ENCODE measurements around the gene MTHFD2L. TPM values are rescaled to one million over a fixed set of nuclear protein-coding genes. Genes with fewer than 3 reads are reported as not detected.

The MTHFD2L gene
- total RNA-seq, 1 experiment from 2014 or later = 11.6 TPM

GRCh38 chr4:74218201-74218600 is 60.3 kb downstream of the MTHFD2L start:
- Histone ChIP-seq H3K36me3 (ENCODE audit: control insufficient read depth, insufficient read depth, low read length) (no peaks in the 10 kb centered on the region), H3K27me3 (replicated peaks; ENCODE audit: control insufficient read depth, insufficient read depth, low read length) (no peaks in the 10 kb centered on the region), H3K4me3 (ENCODE audit: low read depth, low read length) (no peak overlapping the region), H3K4me1 (peaks cover 25% of the 10 kb centered on the region), H3K9me3 (no peaks in the 10 kb centered on the region)
- Mint-ChIP-seq H3K9me3 (ENCODE audit: unreplicated experiment) (peaks cover 11% of the 10 kb centered on the region), H3K27me3 (ENCODE audit: insufficient read depth, unreplicated experiment) (no peaks in the 10 kb centered on the region), H3K36me3 (ENCODE audit: insufficient read depth, unreplicated experiment) (peaks cover 6% of the 10 kb centered on the region), H3K27ac (ENCODE audit: unreplicated experiment) (no peak overlapping the region), H3K4me1 (ENCODE audit: low read depth, unreplicated experiment) (peaks cover 22% of the 10 kb centered on the region), H3K4me3 (ENCODE audit: unreplicated experiment) (no peak overlapping the region)
- DNase-seq = no peak
- BruUV-seq (replicated peaks) = no TSS peak
- CTCF ChIA-PET = no interaction called here
- intact Hi-C loops (cut with micrococcal nuclease; ENCODE audit: unreplicated experiment) = no loop called here
- no peak for TF ChIP-seq CTCF (IDR thresholded peaks at IDR 0.05; ENCODE audit: insufficient read depth in 1 of 2, low read depth in 1 of 2, low read length in 1 of 2, severe bottlenecking in 1 of 2, unreplicated experiment in 1 of 2)
- POLR2A ChIA-PET = no interaction called here

- Histone ChIP-seq H3K36me3 (ENCODE audit: control insufficient read depth, insufficient read depth, low read length) (no peaks in the 10 kb centered on the region), H3K4me3 (ENCODE audit: low read depth, low read length) (no peak overlapping the region), H3K9me3 (no peaks in the 10 kb centered on the region), H3K27me3 (replicated peaks; ENCODE audit: control insufficient read depth, insufficient read depth, low read length) (no peaks in the 10 kb centered on the region), H3K4me1 (peaks cover 15% of the 10 kb centered on the region)
- no TSS peak for BruUV-seq (replicated peaks)
- Mint-ChIP-seq H3K36me3 (ENCODE audit: insufficient read depth, unreplicated experiment) (no peaks in the 10 kb centered on the region), H3K27ac (ENCODE audit: unreplicated experiment) (no peak overlapping the region), H3K4me3 (ENCODE audit: unreplicated experiment) (no peak overlapping the region), H3K27me3 (ENCODE audit: insufficient read depth, unreplicated experiment) (no peaks in the 10 kb centered on the region), H3K4me1 (ENCODE audit: low read depth, unreplicated experiment) (peaks cover 12% of the 10 kb centered on the region), H3K9me3 (ENCODE audit: unreplicated experiment) (peaks cover under 1% of the 10 kb centered on the region)
- ChIA-PET CTCF (no interaction called here), POLR2A (interaction anchor here (0.5 kb wide), 1 partner anchor 22 kb away, joined by 8 read pairs; no protein-coding TSS in a partner anchor)
- no peak for DNase-seq
- TF ChIP-seq CTCF (IDR thresholded peaks at IDR 0.05; ENCODE audit: insufficient read depth in 1 of 2, low read depth in 1 of 2, low read length in 1 of 2, severe bottlenecking in 1 of 2, unreplicated experiment in 1 of 2) = no peak
- intact Hi-C loops (cut with micrococcal nuclease; ENCODE audit: unreplicated experiment) = no loop called here
These were observed 61.3 kb downstream of the MTHFD2L start for GRCh38 chr4:74219240-74219639.

GRCh38 chr4:74223098-74223497 is 65.2 kb downstream of the MTHFD2L start:
- 0 out of 2 replicates have a peak, but pooled peaks cover 5% of the 10 kb centered on the region for H3K4me1 ChIP-seq
- no peak for DNase-seq
- POLR2A ChIA-PET = no interaction called here
- Mint-ChIP-seq H3K9me3 (ENCODE audit: unreplicated experiment) (no peaks in the 10 kb centered on the region), H3K4me3 (ENCODE audit: unreplicated experiment) (no peak overlapping the region), H3K27ac (ENCODE audit: unreplicated experiment) (no peak overlapping the region), H3K4me1 (ENCODE audit: low read depth, unreplicated experiment) (peaks cover 7% of the 10 kb centered on the region), H3K36me3 (ENCODE audit: insufficient read depth, unreplicated experiment) (no peaks in the 10 kb centered on the region), H3K27me3 (ENCODE audit: insufficient read depth, unreplicated experiment) (no peaks in the 10 kb centered on the region)
- no peak overlapping the region for H3K4me3 ChIP-seq (ENCODE audit: low read depth, low read length)
- intact Hi-C loops (cut with micrococcal nuclease; ENCODE audit: unreplicated experiment) = no loop called here
- CTCF ChIA-PET = no interaction called here
- no peak for TF ChIP-seq CTCF (IDR thresholded peaks at IDR 0.05; ENCODE audit: insufficient read depth in 1 of 2, low read depth in 1 of 2, low read length in 1 of 2, severe bottlenecking in 1 of 2, unreplicated experiment in 1 of 2)
- no TSS peak for BruUV-seq (replicated peaks)
- H3K27me3 ChIP-seq (replicated peaks; ENCODE audit: control insufficient read depth, insufficient read depth, low read length) = no peaks in the 10 kb centered on the region
- H3K9me3 ChIP-seq = no peaks in the 10 kb centered on the region
- H3K36me3 ChIP-seq (ENCODE audit: control insufficient read depth, insufficient read depth, low read length) = no peaks in the 10 kb centered on the region
